RWPE2 (cell line): ENCODE data around the gene FBXO11.

Experiments used
- ATAC-seq: fragments of 200-7000 bp; cut with Tn5 transposase; 3 replicates; pipeline ENCODE4 v1.9.1; 2021; ENCODE audit warnings: low read depth
- DNase-seq: peaks from one replicate; pipeline ENCODE4 v3.0.0-alpha.2; 2020; ENCODE audit warnings: low spot score
- H3K27ac ChIP-seq: fragments of 450-650 bp; 2 replicates; pipeline ENCODE4 v1.5.1; 2017; ENCODE audit warnings: mild to moderate bottlenecking; ENCODE audit not compliant: poor library complexity, severe bottlenecking
- H3K27me3 ChIP-seq: fragments of 250-450 bp; sonication (Bioruptor Pico); 2 replicates; pipeline ENCODE4 v1.5.1; 2021; ENCODE audit warnings: mild to moderate bottlenecking, moderate library complexity; ENCODE audit not compliant: insufficient read depth, poor library complexity, severe bottlenecking
- H3K36me3 ChIP-seq: fragments of 250-450 bp; sonication (Bioruptor Pico); 2 replicates; pipeline ENCODE4 v1.5.1; 2020; ENCODE audit warnings: low read depth, mild to moderate bottlenecking, moderate library complexity
- H3K4me1 ChIP-seq: fragments of 250-450 bp; sonication (Bioruptor Pico); 2 replicates; pipeline ENCODE4 v1.5.1; 2021; ENCODE audit warnings: mild to moderate bottlenecking, moderate library complexity; ENCODE audit not compliant: insufficient read depth, poor library complexity, severe bottlenecking
- H3K4me3 ChIP-seq: fragments of 250-450 bp; sonication (Bioruptor Pico); 2 replicates; pipeline ENCODE4 v1.5.1; 2021; ENCODE audit warnings: mild to moderate bottlenecking, moderate library complexity; ENCODE audit not compliant: severe bottlenecking
- H3K9me3 ChIP-seq: fragments of 250-450 bp; sonication (Bioruptor Pico); 2 replicates; pipeline ENCODE4 v1.5.1; 2021; ENCODE audit warnings: mild to moderate bottlenecking, moderate library complexity; ENCODE audit not compliant: severe bottlenecking
- CTCF ChIP-seq: fragments of 450-650 bp; IDR thresholded peaks from one replicate; pipeline ENCODE4 v1.5.1; 2017; ENCODE audit warnings: mild to moderate bottlenecking, moderate library complexity; ENCODE audit not compliant: poor library complexity, severe bottlenecking

The FBXO11 gene

DNA sequence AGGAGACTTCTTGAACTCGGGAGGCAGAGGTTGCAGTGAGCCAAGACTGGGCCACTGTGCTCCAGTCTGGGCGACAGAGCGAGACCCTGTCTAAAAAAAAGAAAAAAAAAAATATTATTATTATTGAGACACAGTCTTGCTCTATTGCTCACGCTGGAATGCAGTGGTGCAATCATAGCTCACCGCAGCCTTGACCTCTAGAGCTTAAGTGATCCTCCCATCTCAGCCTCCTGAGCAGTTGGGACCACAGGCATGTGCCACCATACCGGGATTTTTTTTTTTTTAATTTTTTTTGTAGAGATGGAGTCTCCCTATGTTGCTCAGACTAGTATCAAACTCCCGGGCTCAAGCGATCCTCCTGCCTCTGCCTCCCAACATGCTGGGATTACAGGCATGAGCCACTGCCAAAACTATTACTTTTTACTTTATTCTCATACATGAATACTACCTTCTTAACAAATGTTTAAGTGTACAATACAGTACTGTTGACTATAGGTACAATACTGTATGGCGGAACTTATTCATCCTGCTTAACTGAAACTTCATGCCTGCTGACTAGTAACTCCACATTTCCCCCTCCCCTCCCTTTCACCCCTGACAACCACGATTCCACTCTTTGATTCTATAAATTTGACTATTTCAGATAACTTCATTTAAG lies 15.5 kb downstream of the FBXO11 start:
- Histone ChIP-seq H3K4me1 (peaks cover 8% of the 10 kb centered on the region), H3K9me3 (no peaks in the 10 kb centered on the region), H3K4me3 (no peak overlapping the region), H3K36me3 (peaks cover 30% of the 10 kb centered on the region), H3K27me3 (no peaks in the 10 kb centered on the region), H3K27ac (no peak overlapping the region)
- ATAC-seq (no peak), DNase-seq (no peak)
- TF ChIP-seq CTCF: no peak

DNA sequence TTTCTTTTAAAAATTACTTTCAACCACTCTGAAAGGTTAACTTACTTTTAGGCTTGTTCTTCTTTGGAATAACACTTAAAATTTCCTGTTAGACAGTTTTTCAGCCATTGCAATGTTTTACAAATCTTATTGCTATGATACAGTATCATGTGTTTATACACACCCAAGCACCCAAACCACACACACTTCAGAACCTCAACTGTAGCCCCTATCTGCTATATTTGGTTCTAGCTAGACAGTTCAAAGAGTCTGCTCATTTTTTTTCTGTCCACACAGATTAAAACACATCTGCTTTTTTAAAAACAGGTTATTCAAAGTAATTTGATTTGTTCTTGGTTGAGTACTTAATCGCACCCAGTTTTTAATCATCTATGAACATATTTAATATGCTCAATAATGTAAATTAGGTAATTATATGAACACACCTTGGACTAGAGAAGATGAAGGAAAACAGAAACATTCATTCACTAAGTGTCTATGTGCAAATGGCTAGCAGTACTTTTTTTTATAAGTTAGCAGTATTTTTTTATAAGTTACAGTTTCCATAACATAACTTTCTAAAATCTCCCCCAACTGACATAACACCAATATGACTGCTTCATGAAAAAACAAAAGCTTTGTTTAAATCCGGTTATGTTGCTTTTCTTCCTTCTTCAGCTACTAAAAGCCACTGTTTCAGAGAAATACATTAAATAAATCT lies 17.6 kb downstream of the FBXO11 start:
- Histone ChIP-seq H3K36me3 (peaks cover 37% of the 10 kb centered on the region), H3K27me3 (no peaks in the 10 kb centered on the region), H3K4me3 (no peak overlapping the region), H3K27ac (no peak overlapping the region), H3K4me1 (peaks cover 8% of the 10 kb centered on the region), H3K9me3 (no peaks in the 10 kb centered on the region)
- ATAC-seq (no peak), DNase-seq (no peak)
- TF ChIP-seq CTCF: no peak

DNA sequence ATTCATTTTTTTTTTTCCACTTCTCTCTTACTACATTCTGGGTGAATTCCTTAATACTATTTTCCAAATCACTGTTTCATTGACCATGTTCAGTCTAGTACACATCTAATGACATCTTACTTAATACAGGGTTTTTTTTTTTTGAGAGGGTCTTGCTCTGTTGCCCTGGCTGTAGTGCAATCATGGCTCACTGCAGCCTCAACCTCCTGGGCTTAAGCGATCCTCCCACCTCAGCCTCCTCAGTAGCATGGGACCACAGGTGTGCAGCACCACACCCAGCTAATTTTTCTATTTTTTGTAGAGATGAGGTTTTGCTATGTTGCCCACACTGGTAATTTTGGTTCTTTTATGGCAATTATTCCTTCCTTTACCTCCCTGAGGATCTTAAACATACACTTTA lies 29.4 kb downstream of the FBXO11 start:
- no peak for TF ChIP-seq CTCF
- no peak for ATAC-seq
- Histone ChIP-seq H3K4me1 (peaks cover 18% of the 10 kb centered on the region), H3K4me3 (no peak overlapping the region), H3K9me3 (no peaks in the 10 kb centered on the region), H3K27ac (no peak overlapping the region), H3K27me3 (no peaks in the 10 kb centered on the region), H3K36me3 (peaks cover 34% of the 10 kb centered on the region)
- no peak for DNase-seq

DNA sequence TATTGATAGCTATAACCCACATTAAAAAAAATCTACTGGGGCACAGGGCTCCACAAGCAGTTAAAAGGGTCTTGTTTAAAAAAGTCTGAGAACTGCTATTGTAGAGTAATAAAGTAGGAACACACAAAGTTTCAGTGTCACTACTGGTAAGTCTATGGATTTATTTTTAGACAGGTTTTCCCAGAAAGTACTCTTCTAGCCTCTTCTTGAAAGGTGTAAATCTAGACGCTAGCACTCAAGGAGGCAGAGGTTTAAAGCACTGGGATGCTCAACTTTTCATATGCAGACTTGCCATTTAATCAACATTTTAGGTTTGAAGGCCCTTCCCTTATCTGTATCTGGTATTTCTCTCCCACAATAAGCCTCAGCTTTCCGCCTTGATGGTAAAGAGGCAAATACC lies 33.4 kb downstream of the FBXO11 start:
- no peak overlapping the region for H3K4me3 ChIP-seq
- no peak for DNase-seq
- H3K4me1 ChIP-seq: peaks cover 6% of the 10 kb centered on the region
- no peaks in the 10 kb centered on the region for H3K27me3 ChIP-seq
- TF ChIP-seq CTCF: no peak
- ATAC-seq: no peak
- H3K9me3 ChIP-seq: no peaks in the 10 kb centered on the region
- no peak overlapping the region for H3K27ac ChIP-seq
- H3K36me3 ChIP-seq: peaks cover 23% of the 10 kb centered on the region
